ENCODE data around the gene CSNK2A1.

Gene CSNK2A1

DNA sequence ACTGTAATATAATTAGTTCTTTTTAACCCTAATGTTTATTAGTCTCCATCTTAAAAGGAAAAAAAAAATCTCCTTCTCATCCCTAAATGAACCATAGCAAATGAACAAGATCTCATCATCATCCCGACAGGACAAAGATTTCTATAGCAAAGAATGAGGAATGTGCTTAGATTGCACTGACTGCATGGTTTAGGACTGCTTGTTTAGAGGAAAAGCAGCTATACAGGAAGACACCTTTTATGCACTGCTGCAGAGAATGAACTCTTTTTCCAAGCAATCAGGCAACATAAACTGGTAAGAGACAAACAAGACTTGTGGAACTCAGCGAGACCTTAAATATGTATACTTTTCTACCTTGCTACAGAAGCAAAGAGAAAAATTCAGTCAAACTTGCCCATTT is 26.8 kb downstream of the CSNK2A1 start:
- TF ChIP-seq FOXP2 (optimal IDR thresholded peaks at IDR 0.05; ENCODE audit: borderline replicate concordance, extremely low read depth, extremely low read length, insufficient read depth) (no peak), POLR2AphosphoS5 (IDR thresholded peaks at IDR 0.05; ENCODE audit: low read depth, low read length) (no peak), SIN3A (IDR thresholded peaks at IDR 0.05; ENCODE audit: borderline replicate concordance, insufficient read depth, low read length) (no peak), TAF1 (IDR thresholded peaks at IDR 0.05; ENCODE audit: borderline replicate concordance, insufficient read depth, low read length) (no peak), REST (IDR thresholded peaks at IDR 0.05; ENCODE audit: insufficient read depth in 1 of 2, low read depth in 2 of 2, low read length in 2 of 2) (no peak)

DNA sequence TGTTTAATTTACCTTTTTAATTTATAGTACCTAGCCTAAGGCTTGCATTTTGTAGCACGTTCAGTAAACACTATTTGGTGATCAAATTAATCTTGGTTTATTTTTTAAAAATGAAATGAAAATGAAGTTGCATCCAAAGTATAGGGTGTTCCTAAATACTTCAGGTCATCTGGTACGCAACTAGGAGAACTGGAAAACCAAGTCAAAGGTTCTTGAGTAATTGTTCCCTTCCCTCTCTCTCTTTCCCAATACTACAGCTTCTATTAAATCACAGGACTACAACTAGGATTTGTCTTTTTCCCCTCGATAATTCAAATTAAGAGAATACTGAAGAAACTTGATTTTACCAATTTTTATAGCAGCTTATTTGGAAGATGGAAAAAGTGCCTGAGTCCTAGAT is 27.9 kb downstream of the CSNK2A1 start:
- TF ChIP-seq TAF1 (IDR thresholded peaks at IDR 0.05; ENCODE audit: borderline replicate concordance, insufficient read depth, low read length) (no peak), REST (IDR thresholded peaks at IDR 0.05; ENCODE audit: insufficient read depth in 1 of 2, low read depth in 2 of 2, low read length in 2 of 2) (no peak), FOXP2 (optimal IDR thresholded peaks at IDR 0.05; ENCODE audit: borderline replicate concordance, extremely low read depth, extremely low read length, insufficient read depth) (no peak), POLR2AphosphoS5 (IDR thresholded peaks at IDR 0.05; ENCODE audit: low read depth, low read length) (no peak), SIN3A (IDR thresholded peaks at IDR 0.05; ENCODE audit: borderline replicate concordance, insufficient read depth, low read length) (no peak)

DNA sequence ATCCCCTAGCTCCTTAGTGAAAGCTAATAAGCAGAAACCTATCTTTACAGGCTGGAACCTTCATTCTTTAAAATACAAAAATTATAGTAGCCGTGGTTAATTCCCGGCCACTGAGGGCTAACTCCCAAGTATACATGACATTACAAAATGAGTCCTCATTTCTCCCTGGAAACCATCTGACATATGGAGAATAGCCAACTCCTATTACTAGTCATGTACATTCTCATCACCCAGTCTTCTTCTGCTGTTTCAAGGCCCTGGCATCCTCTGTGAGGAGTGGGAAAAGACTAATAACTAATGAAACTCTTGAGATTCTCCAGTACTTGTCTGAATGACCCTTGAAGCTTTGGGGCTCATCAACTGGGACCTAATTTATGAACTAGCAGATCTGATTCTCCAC is 30.2 kb downstream of the CSNK2A1 start:
- TF ChIP-seq TAF1 (IDR thresholded peaks at IDR 0.05; ENCODE audit: borderline replicate concordance, insufficient read depth, low read length), result no peak
- TF ChIP-seq SIN3A (IDR thresholded peaks at IDR 0.05; ENCODE audit: borderline replicate concordance, insufficient read depth, low read length), result no peak
- no peak for TF ChIP-seq POLR2AphosphoS5 (IDR thresholded peaks at IDR 0.05; ENCODE audit: low read depth, low read length)
- no peak for TF ChIP-seq REST (IDR thresholded peaks at IDR 0.05; ENCODE audit: insufficient read depth in 1 of 2, low read depth in 2 of 2, low read length in 2 of 2)
- no peak for TF ChIP-seq FOXP2 (optimal IDR thresholded peaks at IDR 0.05; ENCODE audit: borderline replicate concordance, extremely low read depth, extremely low read length, insufficient read depth)

GRCh38 chr20:507761-508332 is 35.7 kb downstream of the CSNK2A1 start:
- TF ChIP-seq TAF1 (IDR thresholded peaks at IDR 0.05; ENCODE audit: borderline replicate concordance, insufficient read depth, low read length) (no peak), REST (IDR thresholded peaks at IDR 0.05; ENCODE audit: insufficient read depth in 1 of 2, low read depth in 2 of 2, low read length in 2 of 2) (no peak), SIN3A (IDR thresholded peaks at IDR 0.05; ENCODE audit: borderline replicate concordance, insufficient read depth, low read length) (no peak), FOXP2 (optimal IDR thresholded peaks at IDR 0.05; ENCODE audit: borderline replicate concordance, extremely low read depth, extremely low read length, insufficient read depth) (no peak), POLR2AphosphoS5 (IDR thresholded peaks at IDR 0.05; ENCODE audit: low read depth, low read length) (no peak)

Measured in PFSK-1 (cell line).